ENCODE results near the gene PTPRN2. TPM values are rescaled to one million over a fixed set of nuclear protein-coding genes. Genes with fewer than 3 reads are reported as not detected.

The PTPRN2 gene
- polyA plus RNA-seq, 1 of the 3 experiments (the other 2 are of a cell fraction): 4.0 TPM

GRCh38 chr7:158356454-158356853, 231.2 kb downstream of the PTPRN2 start:
- 38% methylated on average over 3 of the region's 3 CpGs for WGBS (ENCODE audit: low lambda C conversion rate)
- Histone ChIP-seq H3K4me1 (ENCODE audit: control insufficient read depth in 1 of 2, insufficient read depth in 2 of 2, low read depth in 1 of 2, low read length in 1 of 2) (peaks cover 0 to 10% of the 10 kb centered on the region in 2 experiments; a peak in 1 of 4 replicates), H3K36me3 (replicated peaks in 1 of 2; ENCODE audit: control insufficient read depth in 1 of 2, insufficient read depth in 2 of 2, low read length in 1 of 2) (no peaks in the 10 kb centered on the region), H3K79me2 (ENCODE audit: insufficient read depth) (no peaks in the 10 kb centered on the region), H4K20me1 (ENCODE audit: insufficient read depth) (no peaks in the 10 kb centered on the region), H3K27me3 (ENCODE audit: insufficient read depth) (no peaks in the 10 kb centered on the region), H3K4me3 (ENCODE audit: low read depth in 2 of 2, low read length in 1 of 2) (no peak overlapping the region), H3K4me2 (no peak overlapping the region), H3F3A (replicated peaks; ENCODE audit: insufficient read depth) (no peaks in the 10 kb centered on the region), H2AFZ (ENCODE audit: low read depth) (no peak overlapping the region), H3K9me3 (peaks cover 3% of the 10 kb centered on the region; the same call in 1 of the 2 replicates), H3K9me2 (no peaks in the 10 kb centered on the region), H3K27ac (ENCODE audit: low read depth in 2 of 2, low read length in 1 of 2) (no peak overlapping the region), H3K9ac (no peak overlapping the region)
- ChIA-PET CTCF (no interaction called here), POLR2A (no interaction called here)
- TF ChIP-seq TCF12 (IDR thresholded peaks at IDR 0.05) (no peak), MXI1 (IDR thresholded peaks at IDR 0.05; ENCODE audit: low read depth, low read length) (no peak), ZBTB33 (IDR thresholded peaks at IDR 0.05; ENCODE audit: borderline replicate concordance, low read depth) (no peak), ELF1 (IDR thresholded peaks at IDR 0.05) (no peak), CTCF (IDR thresholded peaks at IDR 0.05) (no peak), FOXJ3 (CRISPR knock-in tag; IDR thresholded peaks at IDR 0.05) (no peak), NRF1 (IDR thresholded peaks at IDR 0.05; ENCODE audit: low read depth, low read length) (no peak), RXRA (IDR thresholded peaks at IDR 0.05; ENCODE audit: borderline replicate concordance, low read depth) (no peak), USF1 (IDR thresholded peaks at IDR 0.05; ENCODE audit: borderline replicate concordance, low read depth) (no peak), EP300 (IDR thresholded peaks at IDR 0.05; ENCODE audit: borderline replicate concordance in 1 of 2, low read depth in 1 of 2, low read length in 1 of 2) (no peak), RAD21 (IDR thresholded peaks at IDR 0.05; ENCODE audit: low read length) (no peak)
- DNase-seq: no peak

GRCh38 chr7:158355456-158356065, 232.1 kb downstream of the PTPRN2 start:
- H3K9me3 ChIP-seq: peaks cover 3% of the 10 kb centered on the region; the same call in 1 of the 2 replicates
- H3K9me2 ChIP-seq: no peaks in the 10 kb centered on the region
- no peak overlapping the region for H3K4me2 ChIP-seq
- ChIA-PET POLR2A (interaction anchor here (0.6 kb wide), 1 partner anchor 402 kb away, joined by 3 read pairs; no protein-coding TSS in a partner anchor), CTCF (interaction anchor here (1.1 to 2.6 kb wide), 7 partner anchors 10 to 94 kb away, joined by 3 to 16 read pairs (median 3); no protein-coding TSS in a partner anchor)
- H2AFZ ChIP-seq (ENCODE audit: low read depth): no peak overlapping the region
- no peaks in the 10 kb centered on the region for H3K36me3 ChIP-seq (replicated peaks in 1 of 2; ENCODE audit: control insufficient read depth in 1 of 2, insufficient read depth in 2 of 2, low read length in 1 of 2)
- no peak overlapping the region for H3K27ac ChIP-seq (ENCODE audit: low read depth in 2 of 2, low read length in 1 of 2)
- H3K4me3 ChIP-seq (ENCODE audit: low read depth in 2 of 2, low read length in 1 of 2): no peak overlapping the region; a peak in 1 of 4 replicates
- H3F3A ChIP-seq (replicated peaks; ENCODE audit: insufficient read depth): no peaks in the 10 kb centered on the region
- H3K4me1 ChIP-seq (ENCODE audit: control insufficient read depth in 1 of 2, insufficient read depth in 2 of 2, low read depth in 1 of 2, low read length in 1 of 2): peaks cover 0 to 10% of the 10 kb centered on the region in 2 experiments; a peak in 1 of 4 replicates
- DNase-seq: no peak
- H3K9ac ChIP-seq: no peak overlapping the region
- 42% methylated on average over 15 of the region's 15 CpGs for WGBS (ENCODE audit: low lambda C conversion rate)
- no peaks in the 10 kb centered on the region for H3K79me2 ChIP-seq (ENCODE audit: insufficient read depth)
- no peaks in the 10 kb centered on the region for H3K27me3 ChIP-seq (ENCODE audit: insufficient read depth)
- TF ChIP-seq NRF1 (IDR thresholded peaks at IDR 0.05; ENCODE audit: low read depth, low read length): no peak
- TF ChIP-seq MXI1 (IDR thresholded peaks at IDR 0.05; ENCODE audit: low read depth, low read length): no peak
- TF ChIP-seq MAX (IDR thresholded peaks at IDR 0.05; ENCODE audit: low read depth): no peak
- no peak for TF ChIP-seq ZBTB33 (IDR thresholded peaks at IDR 0.05; ENCODE audit: borderline replicate concordance, low read depth)
- no peak for TF ChIP-seq PBX3 (IDR thresholded peaks at IDR 0.05)
- no peak for TF ChIP-seq ELF1 (IDR thresholded peaks at IDR 0.05)
- no peak for TF ChIP-seq TAF1 (IDR thresholded peaks at IDR 0.05; ENCODE audit: borderline replicate concordance, low read depth, low read length)
- no peak for TF ChIP-seq TEAD4 (IDR thresholded peaks at IDR 0.05; ENCODE audit: borderline replicate concordance, insufficient read depth)
- no peak for TF ChIP-seq TCF12 (IDR thresholded peaks at IDR 0.05)
- no peak for TF ChIP-seq JUND (IDR thresholded peaks at IDR 0.05)
- TF ChIP-seq SIN3A (IDR thresholded peaks at IDR 0.05; ENCODE audit: borderline replicate concordance, low read depth, low read length): no peak
- no peaks in the 10 kb centered on the region for H4K20me1 ChIP-seq (ENCODE audit: insufficient read depth)
